ENCODE measurements around the gene CLEC10A.
"Not testable (repeated sequence)": the region's sequence is repeated elsewhere in the genome, so short reads cannot be mapped to it uniquely, and the experiment has no call there.

CLEC10A gene

DNA sequence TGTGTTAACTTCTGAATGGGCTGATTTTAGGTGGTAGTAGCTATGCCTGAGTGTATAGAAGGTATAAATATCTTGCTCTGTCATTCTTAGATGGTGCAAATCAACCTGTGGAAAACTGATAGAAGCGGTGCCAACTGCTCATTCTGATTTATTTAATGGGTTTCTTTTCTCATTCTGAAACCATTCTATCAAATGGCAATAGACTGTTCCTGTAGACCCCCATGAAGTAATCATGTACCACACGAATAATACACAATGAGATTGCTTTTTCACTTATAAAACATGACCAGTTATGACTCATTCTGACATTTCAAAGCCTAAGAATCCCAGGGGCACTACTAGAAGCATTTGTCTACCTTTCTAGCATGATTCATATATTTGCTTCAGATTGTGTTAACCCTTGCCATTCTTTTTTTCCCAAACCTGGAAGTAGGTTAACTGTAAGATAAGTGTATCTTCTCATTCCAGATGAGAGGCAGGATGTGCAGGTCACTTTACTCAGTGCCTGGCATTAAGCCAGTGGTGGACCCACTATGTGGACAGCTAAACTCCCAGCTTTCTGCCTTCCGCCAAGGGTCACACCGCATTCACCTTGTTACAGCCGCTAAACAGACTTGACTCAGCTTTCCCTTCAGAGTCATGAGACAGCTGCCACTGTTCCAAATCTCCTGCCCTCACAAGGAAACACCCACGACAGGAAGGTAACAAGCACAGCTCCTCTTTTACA is 19.7 kb downstream of the CLEC10A start:
- no peak for TF ChIP-seq EZH2phosphoT487 (conservative IDR thresholded peaks at IDR 0.05; ENCODE audit: low read length)
- TF ChIP-seq CTCF (IDR thresholded peaks at IDR 0.05; ENCODE audit: insufficient read depth, low read length, poor library complexity, severe bottlenecking): no peak
- H3K4me2 ChIP-seq (ENCODE audit: low read depth, low read length, poor library complexity, severe bottlenecking): no peak overlapping the region
- no peaks in the 10 kb centered on the region for H3K9me2 ChIP-seq (replicated peaks; ENCODE audit: insufficient read depth, low read length)

DNA sequence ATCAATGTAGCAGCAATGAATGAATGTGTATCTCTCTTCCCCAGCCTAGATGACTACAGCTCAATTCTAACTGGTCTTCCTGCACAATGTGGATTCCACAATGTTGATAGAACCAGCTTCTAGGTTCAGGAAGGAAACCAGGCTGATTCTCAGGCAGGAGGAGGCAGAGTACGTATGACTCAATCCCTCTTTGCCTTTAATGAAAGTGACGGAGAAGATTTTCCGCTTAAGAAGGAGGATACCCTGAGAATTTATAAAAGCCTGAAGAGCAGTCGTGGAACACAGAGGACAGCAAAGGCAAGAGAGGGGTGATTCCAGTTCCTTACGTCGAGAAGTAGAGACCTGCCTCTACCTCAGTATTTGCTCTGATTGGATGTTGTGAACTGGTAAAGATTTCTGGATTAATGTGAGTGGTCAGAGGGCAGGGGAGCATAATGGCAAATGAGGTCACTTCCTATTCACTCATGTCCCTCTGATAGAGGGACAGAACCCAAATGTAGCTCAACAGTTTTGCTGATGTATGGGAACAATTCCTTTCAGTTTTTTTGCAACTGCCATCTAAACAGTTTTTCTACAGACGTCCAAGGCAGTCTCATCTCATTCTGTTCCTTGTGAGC is 21.1 kb downstream of the CLEC10A start:
- H3K27me3 ChIP-seq (ENCODE audit: low read length): no peaks in the 10 kb centered on the region
- H4K20me1 ChIP-seq (ENCODE audit: low read depth, low read length): no peaks in the 10 kb centered on the region
- H3K9me3 ChIP-seq (ENCODE audit: insufficient read depth, low read length): no peaks in the 10 kb centered on the region
- no peak overlapping the region for H3K9ac ChIP-seq (ENCODE audit: low read length)
- no peaks in the 10 kb centered on the region for H3K36me3 ChIP-seq (ENCODE audit: low read length)
- H3K9me2 ChIP-seq (replicated peaks; ENCODE audit: insufficient read depth, low read length): no peaks in the 10 kb centered on the region
- no peak overlapping the region for H3K4me3 ChIP-seq (ENCODE audit: insufficient read depth, low read length, poor library complexity, severe bottlenecking)
- no peaks in the 10 kb centered on the region for H3K79me2 ChIP-seq (ENCODE audit: insufficient read depth, low read length)
- H2AFZ ChIP-seq (ENCODE audit: low read depth, low read length, severe bottlenecking): no peak overlapping the region
- no peak for TF ChIP-seq EZH2phosphoT487 (conservative IDR thresholded peaks at IDR 0.05; ENCODE audit: low read length)
- no peak for TF ChIP-seq CTCF (IDR thresholded peaks at IDR 0.05; ENCODE audit: insufficient read depth, low read length, poor library complexity, severe bottlenecking)
- H3F3A ChIP-seq (ENCODE audit: insufficient read depth): no peaks in the 10 kb centered on the region
- no peak overlapping the region for H3K27ac ChIP-seq (ENCODE audit: low read depth, low read length)
- no peak overlapping the region for H3K4me2 ChIP-seq (ENCODE audit: low read depth, low read length, poor library complexity, severe bottlenecking)

More for the DNA sequence above, 19.7 kb downstream of the CLEC10A start:
- H3F3A ChIP-seq (ENCODE audit: insufficient read depth): no peaks in the 10 kb centered on the region
- no peaks in the 10 kb centered on the region for H4K20me1 ChIP-seq (ENCODE audit: low read depth, low read length)
- no peaks in the 10 kb centered on the region for H3K9me3 ChIP-seq (ENCODE audit: insufficient read depth, low read length)
- no peaks in the 10 kb centered on the region for H3K79me2 ChIP-seq (ENCODE audit: insufficient read depth, low read length)
- no peak overlapping the region for H3K27ac ChIP-seq (ENCODE audit: low read depth, low read length)
- no peak overlapping the region for H3K4me3 ChIP-seq (ENCODE audit: insufficient read depth, low read length, poor library complexity, severe bottlenecking)
- no peaks in the 10 kb centered on the region for H3K36me3 ChIP-seq (ENCODE audit: low read length)
- H2AFZ ChIP-seq (ENCODE audit: low read depth, low read length, severe bottlenecking): no peak overlapping the region
- no peaks in the 10 kb centered on the region for H3K27me3 ChIP-seq (ENCODE audit: low read length)
- no peak overlapping the region for H3K9ac ChIP-seq (ENCODE audit: low read length)

GRCh38 chr17:7056386-7056785 is 23.7 kb downstream of the CLEC10A start:
- H3K9ac ChIP-seq (ENCODE audit: low read length): no peak overlapping the region
- H4K20me1 ChIP-seq (ENCODE audit: low read depth, low read length): no peaks in the 10 kb centered on the region
- no peaks in the 10 kb centered on the region for H3K79me2 ChIP-seq (ENCODE audit: insufficient read depth, low read length)
- no peak overlapping the region for H3K27ac ChIP-seq (ENCODE audit: low read depth, low read length)
- no peaks in the 10 kb centered on the region for H3F3A ChIP-seq (ENCODE audit: insufficient read depth)
- TF ChIP-seq CTCF (IDR thresholded peaks at IDR 0.05; ENCODE audit: insufficient read depth, low read length, poor library complexity, severe bottlenecking): no peak
- no peak for TF ChIP-seq EZH2phosphoT487 (conservative IDR thresholded peaks at IDR 0.05; ENCODE audit: low read length)
- H3K36me3 ChIP-seq (ENCODE audit: low read length): no peaks in the 10 kb centered on the region
- H3K9me2 ChIP-seq (replicated peaks; ENCODE audit: insufficient read depth, low read length): no peaks in the 10 kb centered on the region
- H2AFZ ChIP-seq (ENCODE audit: low read depth, low read length, severe bottlenecking): no peak overlapping the region
- no peak overlapping the region for H3K4me2 ChIP-seq (ENCODE audit: low read depth, low read length, poor library complexity, severe bottlenecking)
- H3K27me3 ChIP-seq (ENCODE audit: low read length): no peaks in the 10 kb centered on the region
- H3K9me3 ChIP-seq (ENCODE audit: insufficient read depth, low read length): no peaks in the 10 kb centered on the region
- no peak overlapping the region for H3K4me3 ChIP-seq (ENCODE audit: insufficient read depth, low read length, poor library complexity, severe bottlenecking)

- not testable (repeated sequence) for H3K9ac ChIP-seq (ENCODE audit: low read length); H3K79me2 ChIP-seq (ENCODE audit: insufficient read depth, low read length); H3K4me3 ChIP-seq (ENCODE audit: insufficient read depth, low read length, poor library complexity, severe bottlenecking); H3K4me2 ChIP-seq (ENCODE audit: low read depth, low read length, poor library complexity, severe bottlenecking); H3K9me3 ChIP-seq (ENCODE audit: insufficient read depth, low read length); H3K9me2 ChIP-seq (replicated peaks; ENCODE audit: insufficient read depth, low read length); H2AFZ ChIP-seq (ENCODE audit: low read depth, low read length, severe bottlenecking); H3K27me3 ChIP-seq (ENCODE audit: low read length); H3F3A ChIP-seq (ENCODE audit: insufficient read depth); H3K36me3 ChIP-seq (ENCODE audit: low read length); H3K27ac ChIP-seq (ENCODE audit: low read depth, low read length); H4K20me1 ChIP-seq (ENCODE audit: low read depth, low read length)
Observed at GRCh38 chr17:7050583-7050982, 29.5 kb downstream of the CLEC10A start.
